HG02970 (cell line): ENCODE results near the gene MRPL20.

ENCODE experiments used
- ATAC-seq: cut with Tn5 transposase; IDR thresholded peaks from one replicate; pipeline ENCODE4 v1.9.1; 2021; ENCODE audit warnings: mild to moderate bottlenecking, moderate library complexity, moderate number of reproducible peaks; ENCODE audit not compliant: unreplicated experiment, low FRiP score

MRPL20 gene

GRCh38 chr1:1366699-1367066, 40.4 kb downstream of the MRPL20 start:
- ATAC-seq, result no peak

GRCh38 chr1:1365875-1366698, 41.0 kb downstream of the MRPL20 start:
- ATAC-seq, result no peak

- ATAC-seq, result no peak
These were observed 42.8 kb downstream of the MRPL20 start for GRCh38 chr1:1364266-1364665.

- ATAC-seq, result no peak
These were observed 45.1 kb downstream of the MRPL20 start for GRCh38 chr1:1361982-1362423.

- ATAC-seq, result no peak
These were observed 45.7 kb downstream of the MRPL20 start for GRCh38 chr1:1361233-1361981.

GRCh38 chr1:1360506-1361169, 46.5 kb downstream of the MRPL20 start:
- no peak for ATAC-seq

- ATAC-seq, result no peak
These were observed 47.2 kb downstream of the MRPL20 start for GRCh38 chr1:1359664-1360468.

GRCh38 chr1:1359308-1359663, 47.8 kb downstream of the MRPL20 start:
- no peak for ATAC-seq

GRCh38 chr1:1358433-1359271, 48.4 kb downstream of the MRPL20 start, which contains the start of gene MXRA8:
Gene MXRA8, minus strand, starts transcription at chr1:1358555. Its CDS starts 51 bp downstream, at chr1:1358504.
- ATAC-seq, result no peak

GRCh38 chr1:1357871-1358432, 49.1 kb downstream of the MRPL20 start:
- no peak for ATAC-seq

- no peak for ATAC-seq
These were observed 50.2 kb downstream of the MRPL20 start for GRCh38 chr1:1356796-1357401.

GRCh38 chr1:1356166-1356795, 50.8 kb downstream of the MRPL20 start:
- ATAC-seq, result no peak

- ATAC-seq, result no peak
These were observed 51.7 kb downstream of the MRPL20 start for GRCh38 chr1:1355416-1355815.

- no peak for ATAC-seq
These were observed 52.5 kb downstream of the MRPL20 start for GRCh38 chr1:1354271-1355247.

GRCh38 chr1:1353389-1354151, 53.5 kb downstream of the MRPL20 start:
- no peak for ATAC-seq

- ATAC-seq, result no peak
These were observed 54.2 kb downstream of the MRPL20 start for GRCh38 chr1:1352786-1353388.
